PFSK-1 (cell line): Measurements from ENCODE around the gene SYNPO.

Experiments
- FOXP2 ChIP-seq: optimal IDR thresholded peaks from 2 replicates; pipeline ENCODE3; 2011; ENCODE audit warnings: borderline replicate concordance, control low read depth, inconsistent platforms; ENCODE audit not compliant: insufficient read depth; ENCODE audit errors: extremely low read length, extremely low read depth
- POLR2AphosphoS5 ChIP-seq: IDR thresholded peaks from 2 replicates; pipeline ENCODE4 v1.6.1; 2012; ENCODE audit warnings: low read depth, mild to moderate bottlenecking, control low read depth, low read length, moderate library complexity
- REST ChIP-seq, 2 experiments: IDR thresholded peaks; 2 replicates each; pipeline versions ENCODE4 v1.6.1 to v1.8.0; 2011 to 2012; ENCODE audit warnings: low read depth in 2 of 2, low read length in 2 of 2, control low read depth in 1 of 2, inconsistent platforms in 1 of 2, mild to moderate bottlenecking in 1 of 2, moderate library complexity in 1 of 2; ENCODE audit not compliant: insufficient read depth in 1 of 2
- SIN3A ChIP-seq: IDR thresholded peaks from 2 replicates; pipeline ENCODE4 v1.6.1; 2012; ENCODE audit warnings: mild to moderate bottlenecking, low read length, moderate library complexity, borderline replicate concordance; ENCODE audit not compliant: insufficient read depth
- TAF1 ChIP-seq: IDR thresholded peaks from 2 replicates; pipeline ENCODE4 v1.6.1; 2012; ENCODE audit warnings: low read length, control low read depth, borderline replicate concordance; ENCODE audit not compliant: insufficient read depth

SYNPO gene

GRCh38 chr5:150625164-150625535 is 15.3 kb upstream of the SYNPO start:
- TF ChIP-seq FOXP2 (no peak), POLR2AphosphoS5 (no peak), SIN3A (no peak), TAF1 (no peak), REST (IDR thresholded peaks at IDR 0.05; ENCODE audit: insufficient read depth in 1 of 2, low read depth in 2 of 2, low read length in 2 of 2) (no peak)

- no peak for TF ChIP-seq SIN3A
- no peak for TF ChIP-seq REST (IDR thresholded peaks at IDR 0.05; ENCODE audit: insufficient read depth in 1 of 2, low read depth in 2 of 2, low read length in 2 of 2)
- no peak for TF ChIP-seq TAF1
Measured at GRCh38 chr5:150625831-150626746, 14.4 kb upstream of the SYNPO start.

GRCh38 chr5:150626853-150627276 is 13.6 kb upstream of the SYNPO start:
- no peak for TF ChIP-seq REST (IDR thresholded peaks at IDR 0.05; ENCODE audit: insufficient read depth in 1 of 2, low read depth in 2 of 2, low read length in 2 of 2)
- TF ChIP-seq POLR2AphosphoS5, result no peak
- TF ChIP-seq FOXP2, result no peak
- no peak for TF ChIP-seq TAF1

GRCh38 chr5:150627731-150628545 is 12.5 kb upstream of the SYNPO start:
- TF ChIP-seq POLR2AphosphoS5 (no peak), REST (IDR thresholded peaks at IDR 0.05; ENCODE audit: insufficient read depth in 1 of 2, low read depth in 2 of 2, low read length in 2 of 2) (no peak), SIN3A (no peak), FOXP2 (no peak)
